ENCODE results near the gene TRMT44. TPM values are rescaled to one million over a fixed set of nuclear protein-coding genes. Genes with fewer than 3 reads are reported as not detected.

TRMT44 gene
- total and polyA plus RNA-seq, 2 of the 4 experiments (the other 2 are of a cell fraction), result 7.3 to 8.1 TPM

DNA sequence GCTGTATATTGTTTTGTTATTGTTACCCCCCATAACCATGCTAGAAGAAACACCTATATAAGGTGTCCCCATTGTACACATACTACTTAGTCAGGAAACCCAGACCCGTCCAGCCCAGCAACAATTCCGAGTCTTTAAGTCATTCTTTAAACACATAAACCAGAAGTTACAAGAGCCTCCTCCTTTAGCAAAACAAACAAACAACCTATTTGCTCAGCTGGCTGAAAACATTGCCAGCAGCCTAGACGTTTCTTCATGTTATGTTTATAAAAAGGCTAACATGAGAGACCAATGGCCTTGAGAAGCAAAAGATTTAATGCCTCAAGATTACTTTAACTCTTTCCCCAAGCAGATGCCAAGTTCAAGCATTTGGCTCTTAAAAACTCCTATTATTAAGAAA lies 1.4 kb upstream of the TRMT44 start:
- H3K4me3 ChIP-seq (ENCODE audit: insufficient read depth, low read depth, low read length), result no peak overlapping the region

More for the DNA sequence above, 1.4 kb upstream of the TRMT44 start:
- H3K56ac ChIP-seq (ENCODE audit: extremely low read depth, insufficient read depth, low read length), result no peak overlapping the region
- in situ Hi-C loops (cut with MboI; ENCODE audit: low sequenced_read_pairs) (loop anchor here (25.0 kb wide), 1 partner anchor 1648 kb away; no protein-coding TSS in a partner anchor), dilution Hi-C loops (cut with HindIII; ENCODE audit: low sequenced_read_pairs, unreplicated experiment) (no loop called here), intact Hi-C loops (cut with micrococcal nuclease) (no loop called here)
- H2AK9ac ChIP-seq (replicated peaks; ENCODE audit: low read depth, low read length, poor library complexity), result no peak overlapping the region
- no peaks in the 10 kb centered on the region for H3K9me3 ChIP-seq (ENCODE audit: control insufficient read depth, insufficient read depth, low read length)
- DNase-seq (peak; percentile 61), ATAC-seq (ENCODE audit: low read depth) (peak; percentile 5)
- ChIA-PET POLR2A (ENCODE audit: unreplicated experiment) (no interaction called here), CTCF (interaction anchor here (0.6 to 1.5 kb wide), 2 partner anchors 11 to 252 kb away, joined by 4 to 7 read pairs; no protein-coding TSS in a partner anchor)
- no peak overlapping the region for H4K5ac ChIP-seq (ENCODE audit: low read depth, low read length)
- no peak overlapping the region for H4K8ac ChIP-seq (ENCODE audit: low read depth in 2 of 2, low read length in 2 of 2)
- H3K79me1 ChIP-seq (ENCODE audit: low read depth in 1 of 2, low read length in 2 of 2), result peaks cover 30 to 70% of the 10 kb centered on the region in 2 experiments
- H3K9ac ChIP-seq (ENCODE audit: low read depth, low read length), result no peak overlapping the region
- H3K4me1 ChIP-seq (ENCODE audit: control insufficient read depth, insufficient read depth, low read length), result peaks cover 12% of the 10 kb centered on the region
- no peak overlapping the region for H4K91ac ChIP-seq (ENCODE audit: insufficient read depth, low read depth, low read length)
- no peak overlapping the region for H3K18ac ChIP-seq (ENCODE audit: low read depth, low read length)
- no peak overlapping the region for H3K4ac ChIP-seq (ENCODE audit: low read depth, low read length)
- no peak overlapping the region for H3K27ac ChIP-seq (ENCODE audit: insufficient read depth, low read length)
- BruUV-seq (replicated peaks), result no TSS peak
- H2AK5ac ChIP-seq (ENCODE audit: low read depth, low read length), result no peak overlapping the region
- H3K9me1 ChIP-seq (ENCODE audit: insufficient read depth, low read length), result peaks cover 9% of the 10 kb centered on the region; the same call in 1 of the 2 replicates
- H3K27me3 ChIP-seq (ENCODE audit: control insufficient read depth, insufficient read depth, low read length), result no peaks in the 10 kb centered on the region
- no CpG with 5 or more reads among the region's 3 CpGs for WGBS, 2 experiments (ENCODE audit: extremely low coverage in 2 of 2, insufficient read length in 1 of 2)
- no peak overlapping the region for H2AFZ ChIP-seq (replicated peaks; ENCODE audit: low read length, poor library complexity)
- no peak overlapping the region for H3K23ac ChIP-seq (ENCODE audit: low read depth, low read length)
- H3K14ac ChIP-seq (replicated peaks; ENCODE audit: low read depth, low read length), result no peak overlapping the region
- no peaks in the 10 kb centered on the region for H3K36me3 ChIP-seq (ENCODE audit: control insufficient read depth, insufficient read depth, low read length)
- peaks cover 12% of the 10 kb centered on the region; the same call in 1 of the 2 replicates for H4K20me1 ChIP-seq (ENCODE audit: insufficient read depth, low read length)
- no peak overlapping the region for H2BK5ac ChIP-seq (ENCODE audit: low read depth, low read length, poor library complexity, severe bottlenecking)
- no peak overlapping the region for H2BK20ac ChIP-seq (ENCODE audit: low read depth, low read length)
- peak overlapping the region; percentile 15; the same call in 1 of the 2 replicates for H3K4me2 ChIP-seq (ENCODE audit: low read depth, low read length)
- H2BK15ac ChIP-seq (ENCODE audit: low read depth, low read length), result no peak overlapping the region
- no peak overlapping the region for H2BK120ac ChIP-seq (ENCODE audit: low read depth, low read length)
- TF ChIP-seq RFX5 (IDR thresholded peaks at IDR 0.05; ENCODE audit: low read depth, low read length), result no peak
- no peak for TF ChIP-seq RCOR1 (IDR thresholded peaks at IDR 0.05; ENCODE audit: insufficient replicate concordance, low read length)
- TF ChIP-seq, protein P1, sequence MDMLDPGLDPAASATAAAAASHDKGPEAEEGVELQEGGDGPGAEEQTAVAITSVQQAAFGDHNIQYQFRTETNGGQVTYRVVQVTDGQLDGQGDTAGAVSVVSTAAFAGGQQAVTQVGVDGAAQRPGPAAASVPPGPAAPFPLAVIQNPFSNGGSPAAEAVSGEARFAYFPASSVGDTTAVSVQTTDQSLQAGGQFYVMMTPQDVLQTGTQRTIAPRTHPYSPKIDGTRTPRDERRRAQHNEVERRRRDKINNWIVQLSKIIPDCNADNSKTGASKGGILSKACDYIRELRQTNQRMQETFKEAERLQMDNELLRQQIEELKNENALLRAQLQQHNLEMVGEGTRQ (IDR thresholded peaks at IDR 0.05; ENCODE audit: low read depth, low read length), result no peak
